Measurements from ENCODE around the gene CCL3.
"Not testable (repeated sequence)": the region's sequence is repeated elsewhere in the genome, so short reads cannot be mapped to it uniquely, and the experiment has no call there.

CCL3 gene

DNA sequence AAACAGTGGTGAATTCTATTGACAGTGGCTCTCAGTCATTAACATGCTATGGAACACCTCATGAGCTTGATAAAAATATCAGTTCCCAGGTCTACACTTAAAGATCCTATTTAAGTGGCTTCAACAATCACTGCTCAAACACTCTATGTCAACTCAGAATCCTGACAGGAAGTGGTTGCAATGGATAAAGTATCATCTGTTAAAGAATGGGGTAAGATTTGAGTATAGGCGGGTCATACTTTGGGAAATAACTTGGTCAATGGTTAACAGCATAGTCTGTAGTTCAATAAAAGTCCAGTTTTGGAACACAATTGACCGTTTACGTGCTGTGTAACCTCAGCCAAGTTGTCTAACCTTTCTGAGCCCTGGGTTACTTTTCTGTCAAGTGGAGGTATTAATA is 2.5 kb downstream of the CCL3 start:
- not testable (repeated sequence) for DNase-seq (ENCODE audit: low read depth in 2 of 2)

DNA sequence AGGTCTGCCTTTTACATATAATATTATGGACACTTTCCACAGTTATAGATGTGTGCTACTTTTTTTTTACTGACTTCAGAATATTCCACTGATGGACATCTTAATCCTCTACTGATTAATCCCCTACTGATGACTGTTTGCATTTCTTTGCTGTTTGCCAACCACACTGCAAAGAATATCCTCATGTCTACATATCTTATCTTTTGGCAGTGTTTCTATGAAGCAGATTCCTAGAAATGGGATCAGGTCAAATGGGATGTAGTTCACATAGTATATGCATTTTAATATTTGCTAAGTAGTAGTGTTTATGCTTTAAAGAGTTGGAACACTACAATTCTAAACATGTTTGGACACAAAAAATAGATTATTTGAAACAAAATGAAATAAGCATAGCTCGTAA is 3.2 kb downstream of the CCL3 start:
- no peak for DNase-seq (ENCODE audit: low read depth in 2 of 2)

DNA sequence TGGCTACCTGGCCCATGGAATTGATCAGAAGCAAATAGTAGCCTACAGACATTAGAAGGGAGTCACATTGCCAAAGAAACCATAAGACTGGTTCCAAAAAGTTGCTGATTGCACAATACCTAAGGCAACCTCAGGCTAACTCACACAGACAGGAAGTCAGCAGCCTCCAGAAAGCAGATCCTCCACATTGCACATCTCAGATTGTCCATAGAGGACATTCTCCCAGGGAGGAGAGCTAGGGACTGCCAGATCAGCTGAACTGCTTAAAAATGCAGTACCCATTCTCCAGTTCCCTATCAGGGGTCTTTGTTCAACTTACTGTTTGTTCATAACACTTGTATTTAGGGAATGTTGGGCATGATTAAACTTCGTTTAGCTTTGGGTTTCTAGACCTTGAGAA is 4.2 kb downstream of the CCL3 start:
- DNase-seq (ENCODE audit: low read depth in 2 of 2) = no peak

DNA sequence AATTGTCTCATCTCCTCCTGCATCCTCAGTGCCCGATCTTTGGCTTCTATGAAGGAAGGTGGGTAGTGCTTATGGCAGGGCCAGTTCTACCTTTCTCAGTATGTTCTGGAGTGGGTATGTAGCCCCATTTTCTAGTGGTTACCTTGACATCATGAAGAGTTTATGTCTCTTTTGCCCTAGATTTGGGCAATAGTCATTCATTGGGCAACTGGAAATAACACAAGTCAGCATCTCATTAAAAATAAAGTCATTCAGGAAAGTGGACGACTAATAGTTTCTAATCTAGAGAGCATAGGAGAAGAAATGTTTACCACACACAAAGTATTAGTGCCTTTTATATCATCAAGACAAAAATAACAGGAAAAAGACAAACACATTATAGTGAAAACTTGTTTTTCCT is 6.3 kb downstream of the CCL3 start:
- not testable (repeated sequence) for DNase-seq (ENCODE audit: low read depth in 2 of 2)

DNA sequence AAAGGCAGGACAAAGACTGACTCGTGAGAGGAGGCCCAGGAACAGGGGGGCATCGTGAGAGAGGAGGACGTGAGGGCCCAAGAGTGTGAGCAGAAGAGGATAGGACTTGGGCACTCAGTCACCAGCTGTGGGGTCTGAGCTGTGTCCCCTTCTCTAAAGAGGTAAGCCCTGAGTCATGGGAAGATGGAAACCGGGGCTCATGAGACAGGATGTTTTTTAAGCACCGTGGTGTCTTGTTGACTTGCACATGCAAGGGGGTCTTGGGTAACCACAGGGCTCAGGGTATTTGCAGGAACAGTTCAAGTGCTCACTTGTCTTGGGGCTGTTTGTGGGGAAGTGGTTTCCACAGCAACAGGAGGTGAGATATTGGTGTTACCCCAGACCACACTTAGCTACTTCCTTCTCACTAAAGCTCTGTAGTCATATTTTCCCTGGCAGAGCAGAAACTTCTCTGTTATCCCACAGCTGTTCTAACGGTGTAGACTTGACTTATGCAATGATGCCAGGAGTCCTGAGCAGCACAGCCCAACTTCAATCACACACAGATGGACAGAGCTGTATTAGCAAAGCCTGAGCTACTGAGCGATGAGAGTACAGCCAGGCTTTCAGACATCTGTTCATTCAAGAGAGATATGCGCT is 7.3 kb downstream of the CCL3 start:
- DNase-seq (ENCODE audit: low read depth in 2 of 2) = peak; percentile 42 to 47

DNA sequence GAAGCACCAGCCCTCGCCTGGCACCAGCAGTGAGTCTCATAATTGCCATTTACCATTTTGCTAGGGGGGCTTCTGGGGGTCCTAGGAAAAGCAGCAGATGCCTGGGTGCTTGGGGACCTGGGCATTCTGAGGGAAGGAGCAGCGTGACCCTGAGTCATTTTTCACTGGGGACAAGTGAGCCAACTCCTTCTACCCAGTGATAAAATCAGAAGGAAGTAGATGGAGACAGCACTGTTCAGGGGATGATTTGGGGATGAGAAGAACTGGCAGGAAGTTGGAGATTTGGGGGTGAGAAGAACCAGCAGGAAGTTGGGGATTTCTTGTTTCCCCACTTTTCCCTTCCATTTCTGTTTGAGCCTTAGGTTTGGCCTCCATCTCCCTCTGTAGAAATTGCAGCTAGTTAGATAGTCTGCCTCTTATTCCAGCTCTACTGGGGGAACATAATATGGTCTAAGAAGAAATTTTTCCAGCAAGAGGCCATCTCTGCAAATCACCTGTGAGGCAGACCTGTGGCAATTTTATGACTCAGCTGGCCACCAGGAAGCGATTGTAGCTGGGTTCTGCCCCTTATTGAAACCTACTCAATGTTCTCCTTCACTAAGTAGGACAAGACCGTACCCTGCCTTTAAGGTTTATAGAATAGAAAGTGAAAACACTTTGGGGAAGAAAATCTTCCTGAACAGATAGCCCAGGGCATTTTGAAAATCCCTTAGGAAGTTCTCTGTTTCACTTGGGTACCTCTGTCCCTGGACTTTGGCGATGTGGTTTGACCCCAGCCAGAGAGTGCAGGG is 8.1 kb downstream of the CCL3 start:
- DNase-seq (ENCODE audit: low read depth in 2 of 2) = not testable (repeated sequence)

DNA sequence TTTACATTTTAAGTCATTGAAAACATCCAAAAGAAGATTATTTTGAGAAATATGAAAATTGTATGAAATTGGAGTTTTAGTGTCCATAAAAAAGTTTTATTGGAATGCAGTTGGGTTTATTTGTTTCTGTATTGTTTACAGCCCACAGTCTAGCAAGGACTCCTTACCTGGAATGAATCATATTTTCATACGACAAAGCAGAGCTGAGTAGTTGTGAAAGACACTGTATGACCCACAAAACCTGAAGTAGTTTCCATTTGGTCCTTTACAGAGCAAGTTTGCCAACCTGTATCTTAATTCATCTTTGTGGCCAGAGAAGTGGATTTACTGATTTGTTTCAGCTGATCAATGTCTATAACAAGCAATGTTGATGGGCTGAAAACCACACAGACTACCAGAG is 15.6 kb downstream of the CCL3 start:
- no peak for DNase-seq (ENCODE audit: low read depth in 2 of 2)

DNA sequence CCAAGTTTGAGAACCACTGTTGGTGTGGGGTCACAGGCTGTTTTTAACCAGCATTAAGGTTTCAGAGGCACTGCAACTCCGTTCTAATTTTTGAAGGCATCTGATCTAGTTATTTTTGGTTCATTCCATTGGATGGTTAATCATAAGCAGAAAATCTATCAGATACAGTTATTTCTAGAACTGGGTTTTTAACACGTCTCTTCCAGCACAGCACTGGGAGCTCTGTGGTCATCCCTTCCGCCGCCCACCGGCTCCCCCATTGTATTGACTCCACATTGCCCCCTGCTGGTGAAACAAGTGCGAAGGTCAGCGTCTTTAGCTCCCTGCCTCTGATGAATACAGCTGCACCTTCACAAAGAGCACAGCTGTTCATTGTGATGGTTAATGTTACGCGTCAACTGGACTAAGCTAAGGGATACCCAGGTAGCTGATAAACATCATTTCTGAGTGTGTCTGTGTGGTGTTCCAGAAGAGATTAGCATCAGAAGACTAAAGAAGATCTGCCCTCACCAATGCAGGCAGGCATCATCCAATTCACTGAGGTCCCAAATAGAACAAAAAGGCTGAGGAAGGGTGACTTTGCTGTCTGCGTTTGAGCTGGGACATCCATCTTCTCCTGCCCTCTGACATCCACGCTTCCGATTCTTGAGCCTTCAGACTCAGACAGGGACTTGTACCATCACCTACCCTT is 17.4 kb downstream of the CCL3 start:
- peak; percentile 36 to 58 for DNase-seq (ENCODE audit: low read depth in 2 of 2)

DNA sequence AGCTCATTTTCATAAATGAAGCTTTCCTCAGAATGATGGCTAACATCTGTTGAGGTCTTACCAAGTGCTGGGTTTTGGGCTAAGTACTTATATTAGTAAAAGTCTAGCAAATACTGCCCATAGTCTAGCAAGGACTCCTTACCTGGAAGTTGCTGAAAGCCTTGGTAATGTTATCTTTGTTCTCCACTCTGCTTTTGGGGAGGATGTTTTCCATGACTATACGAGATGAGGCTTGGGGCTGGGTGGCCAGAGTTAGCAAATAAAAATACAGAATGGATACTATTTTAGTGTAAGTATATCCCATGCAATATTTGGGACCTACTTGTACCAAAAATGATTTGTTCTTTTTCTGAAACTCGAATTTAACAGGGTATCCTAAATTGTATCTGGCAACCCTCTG is 18.2 kb downstream of the CCL3 start:
- DNase-seq (ENCODE audit: low read depth in 2 of 2) = no peak

DNA sequence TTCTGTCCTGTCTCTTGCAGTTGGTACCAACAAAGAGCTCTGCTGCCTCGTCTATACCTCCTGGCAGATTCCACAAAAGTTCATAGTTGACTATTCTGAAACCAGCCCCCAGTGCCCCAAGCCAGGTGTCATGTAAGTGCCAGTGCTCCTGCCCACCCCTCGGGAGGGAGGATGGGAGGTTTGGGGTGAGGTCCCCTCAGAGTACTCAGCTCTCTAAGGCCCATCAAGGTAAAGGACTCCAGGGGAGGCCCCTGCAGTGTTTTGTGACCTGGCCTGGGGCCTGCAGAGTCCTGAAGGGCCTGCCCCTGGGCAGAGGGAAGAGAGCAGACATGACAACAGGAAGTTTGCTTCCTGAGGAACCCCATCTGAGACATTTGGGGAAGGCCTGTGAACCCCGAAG is 19.5 kb downstream of the CCL3 start:
- no peak for DNase-seq (ENCODE audit: low read depth in 2 of 2)

DNA sequence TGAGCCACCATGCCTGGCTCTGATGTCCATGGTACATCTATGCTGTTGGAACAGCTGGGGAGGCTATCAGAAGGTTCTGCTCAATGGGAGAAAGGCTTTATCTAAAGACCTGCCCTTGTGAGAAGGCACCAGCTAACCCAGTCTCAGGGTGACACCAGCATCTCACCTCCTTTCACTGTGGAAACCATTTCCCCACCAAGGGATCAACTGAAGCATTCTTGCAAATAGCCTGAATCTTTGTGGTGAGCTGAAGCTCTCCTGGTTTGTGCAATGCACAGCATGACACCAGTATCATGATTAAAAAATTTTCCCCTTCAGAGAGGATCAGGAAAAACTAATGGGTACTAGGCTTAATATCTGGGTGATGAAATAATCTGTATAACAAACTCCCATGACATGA is 20.8 kb downstream of the CCL3 start:
- DNase-seq (ENCODE audit: low read depth in 2 of 2) = no peak

DNA sequence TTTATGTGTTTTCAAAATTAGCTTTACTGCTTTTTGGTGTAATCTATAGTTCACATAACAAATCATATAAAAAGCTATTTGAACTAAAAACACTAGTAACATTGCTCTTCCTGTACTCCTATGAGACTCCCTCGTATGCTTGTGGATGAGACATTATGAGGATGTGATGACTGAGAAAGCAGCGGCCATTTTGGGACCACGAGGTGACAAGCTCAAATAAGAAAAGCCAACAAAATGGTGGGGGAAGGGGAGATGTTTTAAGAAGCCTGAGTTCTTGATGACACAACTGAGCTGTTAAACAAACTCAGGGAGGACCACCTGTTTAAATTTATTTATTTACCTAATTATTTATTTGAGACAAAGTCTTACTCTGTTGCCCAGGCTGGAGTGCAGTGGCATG is 21.4 kb downstream of the CCL3 start:
- DNase-seq (ENCODE audit: low read depth in 2 of 2) = no peak

DNA sequence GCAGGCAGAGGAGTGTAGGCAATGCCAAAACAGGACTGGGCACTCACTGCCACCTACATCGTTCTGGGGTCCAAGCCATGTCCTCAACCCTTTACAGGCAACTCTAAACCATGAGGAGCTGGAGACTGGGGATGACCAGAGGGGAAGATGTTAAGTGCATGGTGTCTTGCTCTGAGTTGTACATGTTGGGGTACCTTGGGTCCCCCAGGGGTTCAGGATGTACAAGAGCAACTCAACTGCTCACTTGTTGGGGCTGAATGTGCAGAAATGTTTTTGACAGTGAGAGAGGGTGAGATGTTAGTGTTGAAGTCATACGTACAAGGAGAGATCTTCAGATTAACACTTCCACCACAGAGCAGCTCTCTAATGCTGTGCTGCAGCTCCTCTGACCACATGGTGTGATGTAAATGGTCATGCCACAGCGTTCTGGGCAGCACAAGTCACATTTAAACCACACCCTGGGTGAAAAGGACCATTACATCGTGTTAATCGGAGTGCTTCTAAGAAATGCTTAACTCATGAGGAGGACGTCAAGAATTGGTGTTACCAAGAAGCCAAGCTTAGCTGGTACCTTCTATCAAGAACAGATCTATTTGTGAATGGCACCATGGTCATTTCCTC is 23.5 kb downstream of the CCL3 start:
- DNase-seq (ENCODE audit: low read depth in 2 of 2) = peak in 1 of 2 donors; percentile 23

DNA sequence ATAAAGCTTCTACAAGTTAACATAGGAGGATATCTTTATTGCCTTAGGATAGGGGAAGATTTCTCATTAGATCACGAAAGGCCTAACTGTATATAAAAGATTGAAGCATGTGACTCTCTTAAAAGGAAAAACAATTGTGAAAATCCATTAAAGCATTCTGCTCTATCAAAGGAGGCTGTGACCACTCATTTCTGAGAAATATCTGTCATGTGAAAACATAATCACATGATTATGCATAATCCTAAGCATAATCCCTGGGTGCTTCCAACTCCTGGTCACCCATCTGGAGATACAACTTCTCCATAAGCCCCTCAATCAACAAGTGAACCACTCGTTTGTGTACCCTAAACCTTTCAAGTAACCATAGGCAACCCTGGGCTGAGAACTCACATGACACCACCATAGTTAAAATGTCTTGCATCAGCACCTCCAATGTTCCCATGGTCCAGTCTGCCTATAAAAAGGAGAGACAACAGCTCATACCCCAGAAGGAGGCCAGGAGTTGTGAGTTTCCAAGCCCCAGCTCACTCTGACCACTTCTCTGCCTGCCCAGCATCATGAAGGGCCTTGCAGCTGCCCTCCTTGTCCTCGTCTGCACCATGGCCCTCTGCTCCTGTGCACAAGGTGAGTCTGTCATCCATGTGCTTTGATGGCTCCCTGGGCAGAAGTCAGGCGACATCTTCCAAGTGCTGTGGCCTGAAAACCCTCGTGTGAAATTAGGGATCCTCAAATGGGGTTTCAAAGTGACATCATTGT is 26.0 kb downstream of the CCL3 start, which contains the start of gene CCL18:
CCL18 (plus strand) TSS at position 487 of the 756 bp plus-strand sequence; CDS start at position 558, 71 bp downstream.
- no peak for DNase-seq (ENCODE audit: low read depth in 2 of 2)

DNA sequence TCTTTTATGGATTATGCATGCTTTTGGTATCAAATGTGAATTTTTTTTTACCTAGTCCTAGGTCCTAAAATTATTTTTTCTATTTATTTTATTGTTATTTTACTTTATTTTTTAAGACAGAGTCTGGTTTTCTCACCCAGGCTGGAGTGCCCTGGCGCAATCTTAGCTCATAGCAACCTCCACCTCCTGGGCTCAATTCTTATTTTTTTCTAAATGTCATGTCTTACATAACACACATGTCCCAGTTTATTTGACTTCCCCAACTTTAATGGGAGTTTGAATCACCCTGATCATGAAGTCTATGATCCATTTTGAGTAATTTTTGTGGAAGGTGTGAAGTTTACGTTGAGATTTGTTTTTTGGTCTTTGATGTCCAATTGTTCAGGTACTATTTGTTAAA is 29.1 kb downstream of the CCL3 start:
- DNase-seq (ENCODE audit: low read depth in 2 of 2) = no peak

DNA sequence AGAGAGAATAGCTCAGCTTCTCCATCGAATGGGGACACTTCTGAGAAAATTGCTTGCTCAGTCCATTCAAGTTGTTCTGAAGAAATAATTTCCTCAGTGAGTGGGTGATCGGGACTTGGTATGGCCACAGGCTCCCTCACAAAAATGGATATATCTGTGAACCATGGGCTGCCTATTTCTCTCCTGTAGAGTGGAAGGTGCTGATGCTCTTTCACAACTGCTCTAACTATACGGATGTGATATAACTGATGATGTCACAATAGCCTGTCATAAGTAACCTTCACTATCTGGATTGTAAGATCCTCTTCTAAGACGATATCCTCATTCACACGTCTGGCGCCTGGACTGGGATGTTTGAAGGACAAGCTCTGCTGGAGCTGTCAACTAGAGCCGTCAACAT is 30.5 kb downstream of the CCL3 start:
- DNase-seq (ENCODE audit: low read depth in 2 of 2) = no peak

DNA sequence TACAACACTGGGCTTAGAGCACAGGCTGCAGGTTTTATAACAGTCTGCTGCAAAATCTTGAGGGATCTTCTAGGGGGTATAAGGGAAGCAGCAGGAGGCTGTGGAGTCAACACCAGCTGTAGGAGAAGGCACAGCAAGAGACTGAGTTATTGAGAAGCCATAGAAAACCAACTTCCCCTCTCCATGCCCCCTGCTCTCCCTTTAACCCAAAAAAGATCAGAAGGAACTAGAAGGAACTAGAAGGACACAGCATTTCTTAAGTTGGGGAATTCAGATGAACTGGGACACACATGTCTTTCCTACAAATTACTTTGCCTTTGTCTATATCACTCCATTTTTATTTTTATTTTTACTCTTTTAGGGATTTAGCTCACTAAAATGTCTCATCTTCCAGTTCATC is 32.0 kb downstream of the CCL3 start:
- no peak for DNase-seq (ENCODE audit: low read depth in 2 of 2)

DNA sequence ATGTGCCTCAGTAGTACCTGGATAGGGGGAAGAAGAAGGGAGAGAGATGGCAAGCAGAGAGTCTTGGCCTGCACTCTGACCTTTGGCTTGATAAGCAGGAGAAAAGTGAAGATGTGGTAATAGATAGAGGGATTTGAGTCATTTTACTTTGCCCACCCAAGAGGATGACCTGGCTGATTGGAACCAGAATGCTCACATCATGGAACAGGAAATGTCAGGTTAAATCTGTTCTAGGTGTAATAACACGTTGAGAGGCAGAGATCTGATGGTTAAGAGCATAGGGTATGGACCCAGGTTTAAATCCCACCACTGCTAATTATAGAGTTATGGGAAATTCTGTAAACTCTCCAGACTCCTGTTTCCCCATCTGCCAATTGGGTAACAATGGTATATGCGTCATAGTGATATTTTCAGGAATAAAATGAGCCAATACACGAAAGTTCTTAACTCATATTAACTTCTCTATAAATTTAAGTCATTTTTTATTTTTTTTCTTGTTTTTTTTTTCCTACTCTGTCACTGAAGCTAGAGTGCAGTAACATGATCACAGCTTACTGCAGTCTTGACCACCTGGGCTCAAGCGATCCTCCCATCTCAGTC is 33.9 kb downstream of the CCL3 start:
- DNase-seq (ENCODE audit: low read depth in 2 of 2) = no peak

DNA sequence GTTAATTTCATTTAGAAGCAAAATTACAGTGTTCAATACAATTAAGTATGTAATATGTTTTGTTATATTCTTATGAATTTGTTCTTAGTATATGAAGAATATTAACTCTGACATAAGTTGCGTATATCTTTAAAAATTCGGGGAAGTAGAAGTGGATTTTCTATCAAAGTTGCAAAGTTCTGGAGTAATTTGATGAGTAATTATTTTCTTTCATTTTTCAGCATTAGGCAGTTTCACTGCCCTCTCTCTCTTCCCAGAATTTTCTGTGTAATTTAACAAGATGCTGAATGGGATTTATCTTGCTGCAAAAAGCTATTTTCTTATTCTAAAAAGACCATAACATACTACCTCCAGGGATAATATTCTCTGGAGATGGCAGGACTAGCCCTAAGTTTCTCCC is 34.8 kb downstream of the CCL3 start:
- no peak for DNase-seq (ENCODE audit: low read depth in 2 of 2)

DNA sequence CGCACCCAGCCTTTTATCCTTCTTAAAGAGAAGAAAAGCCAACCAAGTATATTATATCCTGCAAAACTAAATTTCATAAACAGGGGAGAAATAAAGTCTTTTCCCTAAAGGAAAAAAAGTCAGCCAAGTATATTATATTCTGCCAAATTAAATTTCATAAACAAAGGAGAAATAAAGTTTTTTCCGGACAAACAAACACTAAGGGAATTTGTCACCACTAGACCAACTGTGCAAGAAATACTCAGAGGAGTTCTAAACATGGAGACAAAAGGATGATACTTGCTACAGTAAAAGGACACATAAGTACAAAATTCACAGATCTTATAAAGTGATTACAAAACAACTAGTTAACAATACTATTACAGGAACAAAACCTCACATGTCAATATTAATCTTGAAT is 40.3 kb downstream of the CCL3 start:
- DNase-seq (ENCODE audit: low read depth in 2 of 2) = no peak

DNA sequence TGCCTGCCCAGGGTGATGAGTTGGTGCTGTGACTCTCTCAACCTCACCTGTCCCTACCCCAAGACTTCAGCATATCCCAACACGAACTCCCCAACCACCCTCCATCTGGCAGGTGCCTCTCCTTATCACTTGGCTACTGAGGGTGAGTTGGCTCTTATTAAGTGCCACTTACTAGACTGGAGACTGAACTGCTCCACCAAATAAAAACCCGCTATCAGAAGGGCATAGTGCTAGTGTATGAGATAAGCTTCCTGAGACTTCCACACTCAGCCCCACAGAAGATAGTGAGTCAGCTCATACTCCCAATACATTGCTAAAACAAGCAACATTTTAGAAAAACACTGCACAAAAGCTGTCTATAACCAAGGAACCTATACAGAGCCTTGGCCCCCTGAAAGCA is 41.9 kb downstream of the CCL3 start:
- no peak for DNase-seq (ENCODE audit: low read depth in 2 of 2)

All from activated CD8-positive, alpha-beta memory T cell treated with anti-CD3 and anti-CD28 coated beads for 4 hours (primary cell).